RPMI7951 (cell line): ENCODE results near the gene ACR. TPM values are rescaled to one million over a fixed set of nuclear protein-coding genes. Genes with fewer than 3 reads are reported as not detected.

Experiments
- DNase-seq: peaks from one replicate; pipeline ENCODE4 v3.0.0-alpha.2; 2012; ENCODE audit warnings: low read depth
- total RNA-seq: library from RNA; depleted of rRNA; stranded (reverse); fragments of >200 nt; shearing (Covaris generic); gene quantifications from 2 replicates; pipeline ENCODE4 v1.2.3, GENCODE V29; 2014; rRNA removed

ACR gene
- not detected in 2 replicates for total RNA-seq

GRCh38 chr22:50737728-50738648, at the start of gene ACR:
Gene ACR (plus strand): TSS chr22:50738204. CDS start chr22:50738236, 32 bp downstream.
- DNase-seq, result no peak

GRCh38 chr22:50688448-50688847, 49.6 kb upstream of the ACR start:
- no peak for DNase-seq

- peak; percentile 43 for DNase-seq
Observed at GRCh38 chr22:50691521-50691920, 46.5 kb upstream of the ACR start.

GRCh38 chr22:50693462-50693861, 44.5 kb upstream of the ACR start:
- DNase-seq, result no peak

- no peak for DNase-seq
Observed at GRCh38 chr22:50694099-50694605, 43.9 kb upstream of the ACR start.

GRCh38 chr22:50694766-50695420, 43.1 kb upstream of the ACR start:
- no peak for DNase-seq

- no peak for DNase-seq
Observed at GRCh38 chr22:50695421-50696250, 42.4 kb upstream of the ACR start.

GRCh38 chr22:50696251-50696798, 41.7 kb upstream of the ACR start:
- no peak for DNase-seq

GRCh38 chr22:50696799-50697561, 41.0 kb upstream of the ACR start:
- DNase-seq, result no peak

- DNase-seq, result no peak
Observed at GRCh38 chr22:50697667-50698506, 40.1 kb upstream of the ACR start.

- no peak for DNase-seq
Observed at GRCh38 chr22:50698546-50698945, 39.5 kb upstream of the ACR start.

- no peak for DNase-seq
Observed at GRCh38 chr22:50699001-50699755, 38.8 kb upstream of the ACR start.

GRCh38 chr22:50699756-50700386, 38.1 kb upstream of the ACR start:
- DNase-seq, result no peak

- no peak for DNase-seq
Observed at GRCh38 chr22:50700387-50701075, 37.5 kb upstream of the ACR start.

- no peak for DNase-seq
Observed at GRCh38 chr22:50701076-50701419, 37.0 kb upstream of the ACR start.

- DNase-seq, result no peak
Observed at GRCh38 chr22:50701428-50702154, 36.4 kb upstream of the ACR start.

- no peak for DNase-seq
Observed at GRCh38 chr22:50702261-50702671, 35.7 kb upstream of the ACR start.
